ENCODE results near the gene PTPN23. TPM values are rescaled to one million over a fixed set of nuclear protein-coding genes. Genes with fewer than 3 reads are reported as not detected.
A peak's percentile ranks its signal among the peaks of the same experiment; 100 is the strongest.

Gene PTPN23, protein sequence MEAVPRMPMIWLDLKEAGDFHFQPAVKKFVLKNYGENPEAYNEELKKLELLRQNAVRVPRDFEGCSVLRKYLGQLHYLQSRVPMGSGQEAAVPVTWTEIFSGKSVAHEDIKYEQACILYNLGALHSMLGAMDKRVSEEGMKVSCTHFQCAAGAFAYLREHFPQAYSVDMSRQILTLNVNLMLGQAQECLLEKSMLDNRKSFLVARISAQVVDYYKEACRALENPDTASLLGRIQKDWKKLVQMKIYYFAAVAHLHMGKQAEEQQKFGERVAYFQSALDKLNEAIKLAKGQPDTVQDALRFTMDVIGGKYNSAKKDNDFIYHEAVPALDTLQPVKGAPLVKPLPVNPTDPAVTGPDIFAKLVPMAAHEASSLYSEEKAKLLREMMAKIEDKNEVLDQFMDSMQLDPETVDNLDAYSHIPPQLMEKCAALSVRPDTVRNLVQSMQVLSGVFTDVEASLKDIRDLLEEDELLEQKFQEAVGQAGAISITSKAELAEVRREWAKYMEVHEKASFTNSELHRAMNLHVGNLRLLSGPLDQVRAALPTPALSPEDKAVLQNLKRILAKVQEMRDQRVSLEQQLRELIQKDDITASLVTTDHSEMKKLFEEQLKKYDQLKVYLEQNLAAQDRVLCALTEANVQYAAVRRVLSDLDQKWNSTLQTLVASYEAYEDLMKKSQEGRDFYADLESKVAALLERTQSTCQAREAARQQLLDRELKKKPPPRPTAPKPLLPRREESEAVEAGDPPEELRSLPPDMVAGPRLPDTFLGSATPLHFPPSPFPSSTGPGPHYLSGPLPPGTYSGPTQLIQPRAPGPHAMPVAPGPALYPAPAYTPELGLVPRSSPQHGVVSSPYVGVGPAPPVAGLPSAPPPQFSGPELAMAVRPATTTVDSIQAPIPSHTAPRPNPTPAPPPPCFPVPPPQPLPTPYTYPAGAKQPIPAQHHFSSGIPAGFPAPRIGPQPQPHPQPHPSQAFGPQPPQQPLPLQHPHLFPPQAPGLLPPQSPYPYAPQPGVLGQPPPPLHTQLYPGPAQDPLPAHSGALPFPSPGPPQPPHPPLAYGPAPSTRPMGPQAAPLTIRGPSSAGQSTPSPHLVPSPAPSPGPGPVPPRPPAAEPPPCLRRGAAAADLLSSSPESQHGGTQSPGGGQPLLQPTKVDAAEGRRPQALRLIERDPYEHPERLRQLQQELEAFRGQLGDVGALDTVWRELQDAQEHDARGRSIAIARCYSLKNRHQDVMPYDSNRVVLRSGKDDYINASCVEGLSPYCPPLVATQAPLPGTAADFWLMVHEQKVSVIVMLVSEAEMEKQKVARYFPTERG (N-terminal part only)
- total RNA-seq (10 to 100 TPM; 11.0 to 26.9 (median 14.7) TPM), polyA plus RNA-seq (10 to 100 TPM in 2 of 3 donors, 1 to 10 TPM in 1; 7.8 to 23.1 (median 10.2) TPM)

- Histone ChIP-seq H3K36me3 (no peaks in the 10 kb centered on the region), H3K27me3 (no peaks in the 10 kb centered on the region), H3K4me1 (peaks cover 0 to 48% (median 30%) of the 10 kb centered on the region in 4 donors), H3K27ac (peak within 1 kb of the TSS; percentile 96 to 99 (median 98)), H3K9me3 (no peaks in the 10 kb centered on the region), H3K4me3 (peak within 1 kb of the TSS; percentile 86 to 99 (median 96))
- TF ChIP-seq, protein P1, sequence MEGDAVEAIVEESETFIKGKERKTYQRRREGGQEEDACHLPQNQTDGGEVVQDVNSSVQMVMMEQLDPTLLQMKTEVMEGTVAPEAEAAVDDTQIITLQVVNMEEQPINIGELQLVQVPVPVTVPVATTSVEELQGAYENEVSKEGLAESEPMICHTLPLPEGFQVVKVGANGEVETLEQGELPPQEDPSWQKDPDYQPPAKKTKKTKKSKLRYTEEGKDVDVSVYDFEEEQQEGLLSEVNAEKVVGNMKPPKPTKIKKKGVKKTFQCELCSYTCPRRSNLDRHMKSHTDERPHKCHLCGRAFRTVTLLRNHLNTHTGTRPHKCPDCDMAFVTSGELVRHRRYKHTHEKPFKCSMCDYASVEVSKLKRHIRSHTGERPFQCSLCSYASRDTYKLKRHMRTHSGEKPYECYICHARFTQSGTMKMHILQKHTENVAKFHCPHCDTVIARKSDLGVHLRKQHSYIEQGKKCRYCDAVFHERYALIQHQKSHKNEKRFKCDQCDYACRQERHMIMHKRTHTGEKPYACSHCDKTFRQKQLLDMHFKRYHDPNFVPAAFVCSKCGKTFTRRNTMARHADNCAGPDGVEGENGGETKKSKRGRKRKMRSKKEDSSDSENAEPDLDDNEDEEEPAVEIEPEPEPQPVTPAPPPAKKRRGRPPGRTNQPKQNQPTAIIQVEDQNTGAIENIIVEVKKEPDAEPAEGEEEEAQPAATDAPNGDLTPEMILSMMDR (IDR thresholded peaks at IDR 0.05), result no peak
- TF ChIP-seq POLR2AphosphoS5 (IDR thresholded peaks at IDR 0.05) (peak; percentile 90 to 97 (median 96)), EP300 (IDR thresholded peaks at IDR 0.05) (peak in 2 of 4 donors; percentile 41 to 88), POLR2A (IDR thresholded peaks at IDR 0.05) (peak; percentile 84 to 85)
- 0% methylated on average over 61 of the region's 61 CpGs for WGBS, 2 donors
- intact Hi-C loops (cut with DNase I), result loop anchor here (2.0 to 5.0 kb wide), 2 partner anchors 98 to 218 kb away; partner anchors contain the start of genes KIF9, KLHL18 and SETD2
- DNase-seq, result peak; percentile 100
These were observed at the start of gene PTPN23 for GRCh38 chr3:47380601-47381316. Gene PTPN23, plus strand, starts transcription at chr3:47381021. Its CDS starts 76 bp downstream, at chr3:47381097.

GRCh38 chr3:47333907-47334306, 46.9 kb upstream of the PTPN23 start:
- H3K36me3 ChIP-seq, result peaks cover 10 to 97% (median 57%) of the 10 kb centered on the region in 4 donors
- no peak for TF ChIP-seq POLR2A (IDR thresholded peaks at IDR 0.05)
- TF ChIP-seq EP300 (IDR thresholded peaks at IDR 0.05), result no peak
- no peak for TF ChIP-seq POLR2AphosphoS5 (IDR thresholded peaks at IDR 0.05)
- TF ChIP-seq, protein P1 (IDR thresholded peaks at IDR 0.05), result no peak
- no peak overlapping the region for H3K27ac ChIP-seq
- no peak for DNase-seq
- H3K27me3 ChIP-seq, result no peaks in the 10 kb centered on the region
- WGBS, 2 donors, result 62 to 81% methylated on average over 3 of the region's 3 CpGs
- H3K4me3 ChIP-seq, result no peak overlapping the region
- intact Hi-C loops (cut with DNase I), result no loop called here
- no peaks in the 10 kb centered on the region for H3K9me3 ChIP-seq
- no peaks in the 10 kb centered on the region for H3K4me1 ChIP-seq

GRCh38 chr3:47337656-47338055, 43.2 kb upstream of the PTPN23 start:
- intact Hi-C loops (cut with DNase I), result no loop called here
- Histone ChIP-seq H3K27ac (no peak overlapping the region), H3K4me1 (no peaks in the 10 kb centered on the region), H3K9me3 (no peaks in the 10 kb centered on the region), H3K36me3 (peaks cover 8 to 100% (median 58%) of the 10 kb centered on the region in 4 donors), H3K27me3 (no peaks in the 10 kb centered on the region), H3K4me3 (no peak overlapping the region)
- 93 to 95% methylated on average over 5 of the region's 5 CpGs for WGBS, 2 donors
- no peak for DNase-seq
- no peak for TF ChIP-seq POLR2AphosphoS5 (IDR thresholded peaks at IDR 0.05)
- TF ChIP-seq, protein P1 (IDR thresholded peaks at IDR 0.05), result no peak
- TF ChIP-seq EP300 (IDR thresholded peaks at IDR 0.05), result no peak
- TF ChIP-seq POLR2A (IDR thresholded peaks at IDR 0.05), result no peak

GRCh38 chr3:47339951-47340350, 40.9 kb upstream of the PTPN23 start:
- Histone ChIP-seq H3K36me3 (peaks cover 8 to 100% (median 52%) of the 10 kb centered on the region in 4 donors), H3K4me1 (no peaks in the 10 kb centered on the region), H3K9me3 (no peaks in the 10 kb centered on the region), H3K27ac (no peak overlapping the region), H3K27me3 (no peaks in the 10 kb centered on the region), H3K4me3 (no peak overlapping the region)
- 92 to 93% methylated on average over 2 of the region's 2 CpGs for WGBS, 2 donors
- intact Hi-C loops (cut with DNase I), result no loop called here
- peak; percentile 10 for DNase-seq
- TF ChIP-seq EP300 (IDR thresholded peaks at IDR 0.05), result no peak
- TF ChIP-seq, protein P1 (IDR thresholded peaks at IDR 0.05), result no peak
- TF ChIP-seq POLR2A (IDR thresholded peaks at IDR 0.05), result no peak
- TF ChIP-seq POLR2AphosphoS5 (IDR thresholded peaks at IDR 0.05), result no peak
